Mesenchymal stem cell (in vitro differentiated cells and primary cell): ENCODE measurements around the gene ARHGEF5.
"Not testable (repeated sequence)": the region's sequence is repeated elsewhere in the genome, so short reads cannot be mapped to it uniquely, and the experiment has no call there.

Source experiments
- DNase-seq: peaks from one replicate; pipeline ENCODE4 v3.0.0-alpha.2; 2013
- H2AFZ ChIP-seq: one replicate; pipeline ENCODE4 v1.6.1; 2013; ENCODE audit warnings: low read depth, mild to moderate bottlenecking, control low read depth, inconsistent platforms, low read length, moderate library complexity
- H2AK5ac ChIP-seq: 2 replicates; pipeline ENCODE4 v1.6.1; 2013; ENCODE audit warnings: low read length, moderate library complexity, mild to moderate bottlenecking, inconsistent platforms; ENCODE audit not compliant: severe bottlenecking
- H2BK120ac ChIP-seq: one replicate; pipeline ENCODE4 v1.6.1; 2013; ENCODE audit warnings: low read depth, mild to moderate bottlenecking, inconsistent platforms, low read length, moderate library complexity
- H2BK12ac ChIP-seq, 2 experiments: one replicate each; pipeline ENCODE4 v1.6.1; 2013; ENCODE audit warnings: inconsistent platforms in 2 of 2, low read length in 2 of 2, mild to moderate bottlenecking in 2 of 2, moderate library complexity in 2 of 2, control low read depth in 1 of 2
- H2BK15ac ChIP-seq: one replicate; pipeline ENCODE4 v1.6.1; 2013; ENCODE audit warnings: mild to moderate bottlenecking, low read depth, inconsistent platforms; ENCODE audit not compliant: poor library complexity, severe bottlenecking
- H2BK5ac ChIP-seq: 2 replicates; pipeline ENCODE4 v1.6.1; 2013; ENCODE audit warnings: low read depth, mild to moderate bottlenecking, low read length, control low read depth, inconsistent platforms; ENCODE audit not compliant: poor library complexity, severe bottlenecking
- H3K14ac ChIP-seq, 2 experiments: one replicate each; pipeline ENCODE4 v1.6.1; 2013; ENCODE audit warnings: inconsistent platforms in 2 of 2, low read length in 2 of 2, control low read depth in 1 of 2, mild to moderate bottlenecking in 1 of 2, moderate library complexity in 1 of 2
- H3K18ac ChIP-seq, 2 experiments: one replicate each; pipeline ENCODE4 v1.6.1; 2013; ENCODE audit warnings: inconsistent platforms in 2 of 2, low read length in 2 of 2, control low read depth in 1 of 2, low read depth in 1 of 2, mild to moderate bottlenecking in 1 of 2
- H3K23ac ChIP-seq, 2 experiments: one replicate each; pipeline ENCODE4 v1.6.1; 2013; ENCODE audit warnings: inconsistent platforms in 2 of 2, low read length in 2 of 2, mild to moderate bottlenecking in 2 of 2, moderate library complexity in 2 of 2, control low read depth in 1 of 2
- H3K27ac ChIP-seq: 2 replicates; pipeline ENCODE4 v1.5.1; 2013; ENCODE audit warnings: mild to moderate bottlenecking, moderate library complexity, low read length, control low read depth, inconsistent platforms; ENCODE audit not compliant: poor library complexity, severe bottlenecking
- H3K27me3 ChIP-seq, 2 experiments: 2 replicates each; pipeline versions ENCODE4 v1.6.1 to v1.7.0; 2013; ENCODE audit warnings: low read length in 2 of 2, mild to moderate bottlenecking in 2 of 2, moderate library complexity in 2 of 2, control low read depth in 1 of 2, inconsistent platforms in 1 of 2; ENCODE audit not compliant: control insufficient read depth in 1 of 2, insufficient read depth in 1 of 2
- H3K36me3 ChIP-seq, 2 experiments: 2 replicates each; pipeline versions ENCODE4 v1.6.1 to v1.7.0; 2013; ENCODE audit warnings: low read length in 2 of 2, control low read depth in 1 of 2, inconsistent platforms in 1 of 2, low read depth in 1 of 2, mild to moderate bottlenecking in 1 of 2; ENCODE audit not compliant: insufficient read depth in 2 of 2, control insufficient read depth in 1 of 2
- H3K4ac ChIP-seq, 2 experiments: one replicate each; pipeline ENCODE4 v1.6.1; 2013; ENCODE audit warnings: inconsistent platforms in 2 of 2, low read length in 2 of 2, mild to moderate bottlenecking in 2 of 2, moderate library complexity in 2 of 2, control low read depth in 1 of 2, low read depth in 1 of 2
- H3K4me1 ChIP-seq: 2 replicates; pipeline ENCODE4 v1.6.1; 2013; ENCODE audit warnings: low read depth, low read length, control low read depth; ENCODE audit not compliant: control insufficient read depth, insufficient read depth
- H3K4me2 ChIP-seq: 2 replicates; pipeline ENCODE4 v1.6.1; 2013; ENCODE audit warnings: low read length, mild to moderate bottlenecking, inconsistent platforms; ENCODE audit not compliant: poor library complexity, severe bottlenecking
- H3K4me3 ChIP-seq, 2 experiments: 2 replicates each; pipeline versions ENCODE4 v1.5.1 to v1.7.0; 2013; ENCODE audit warnings: low read length in 2 of 2, mild to moderate bottlenecking in 2 of 2, control low read depth in 1 of 2, low read depth in 1 of 2; ENCODE audit not compliant: insufficient read depth in 1 of 2
- H3K79me1 ChIP-seq: replicated peaks from 2 replicates; pipeline ENCODE4 v1.6.1; 2013; ENCODE audit warnings: mild to moderate bottlenecking, control low read depth, low read length, inconsistent platforms; ENCODE audit not compliant: poor library complexity, severe bottlenecking
- H3K9ac ChIP-seq: 2 replicates; pipeline ENCODE4 v1.7.0; 2013; ENCODE audit warnings: mild to moderate bottlenecking, low read length, moderate library complexity
- H3K9me3 ChIP-seq: 2 replicates; pipeline ENCODE4 v1.7.0; 2013; ENCODE audit warnings: mild to moderate bottlenecking, low read length; ENCODE audit not compliant: control insufficient read depth
- H4K8ac ChIP-seq: one replicate; pipeline ENCODE4 v1.6.1; 2013; ENCODE audit warnings: inconsistent platforms, mild to moderate bottlenecking, low read length, moderate library complexity
- H4K91ac ChIP-seq: one replicate; pipeline ENCODE4 v1.6.1; 2013; ENCODE audit warnings: mild to moderate bottlenecking, low read length, inconsistent platforms
- WGBS: methylation state at CpG from one replicate; pipeline ENCODE4 v1.1.7; 2013; ENCODE audit warnings: mixed read lengths; 5-methylcytosine and 5-hydroxymethylcytosine counted together

The ARHGEF5 gene

GRCh38 chr7:144348625-144349024 is 6.6 kb upstream of the ARHGEF5 start:
- not testable (repeated sequence) for H2BK15ac ChIP-seq, H2BK12ac ChIP-seq

DNA sequence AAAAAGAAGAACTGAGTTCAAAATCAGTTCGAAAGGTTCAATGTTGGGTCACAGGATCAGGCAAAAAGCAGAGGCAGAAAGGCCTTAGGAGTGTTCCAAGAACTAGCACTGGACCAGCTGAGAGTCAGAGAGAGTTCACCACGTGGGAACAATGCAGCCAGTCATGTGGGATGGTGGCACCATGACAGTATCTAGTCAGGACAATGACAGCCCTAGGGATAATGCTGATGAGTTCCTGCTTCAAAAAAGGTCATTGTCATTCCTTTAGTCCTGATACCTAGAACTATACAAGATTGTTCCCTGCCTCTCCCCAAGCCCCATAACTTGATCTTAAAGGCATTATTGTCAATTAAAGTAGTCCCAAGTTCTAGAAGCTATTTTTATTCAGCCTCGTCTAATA is 3.5 kb upstream of the ARHGEF5 start:
- not testable (repeated sequence) for H2BK5ac ChIP-seq, H3K9me3 ChIP-seq, H3K18ac ChIP-seq, H3K4me1 ChIP-seq, H2BK12ac ChIP-seq, H2AK5ac ChIP-seq, H2AFZ ChIP-seq, H3K36me3 ChIP-seq, H2BK15ac ChIP-seq, H3K27me3 ChIP-seq, H3K4me3 ChIP-seq, H3K4ac ChIP-seq, H3K27ac ChIP-seq, H3K14ac ChIP-seq, H2BK120ac ChIP-seq, H4K91ac ChIP-seq, H3K23ac ChIP-seq, H3K79me1 ChIP-seq, H3K4me2 ChIP-seq, H4K8ac ChIP-seq, H3K9ac ChIP-seq
- DNase-seq, result peak; percentile 0
- 93% methylated on average over 2 of the region's 3 CpGs for WGBS

More at GRCh38 chr7:144348625-144349024, 6.6 kb upstream of the ARHGEF5 start:
- DNase-seq, H3K79me1 ChIP-seq, H3K18ac ChIP-seq, H4K8ac ChIP-seq, H3K4me1 ChIP-seq, H3K27me3 ChIP-seq, H3K27ac ChIP-seq, H2AK5ac ChIP-seq, H2BK120ac ChIP-seq, H3K9me3 ChIP-seq, H2BK5ac ChIP-seq, H3K9ac ChIP-seq, H3K23ac ChIP-seq, H3K14ac ChIP-seq, H3K4ac ChIP-seq, H3K4me3 ChIP-seq, H4K91ac ChIP-seq, H3K4me2 ChIP-seq, H2AFZ ChIP-seq, H3K36me3 ChIP-seq: not testable (repeated sequence)
- WGBS, result no CpG with 5 or more reads among the region's 1 CpG

GRCh38 chr7:144356185-144356584 is 983 bp downstream of the ARHGEF5 start:
- not testable (repeated sequence) for H3K4me3 ChIP-seq, DNase-seq, H3K9ac ChIP-seq, H3K27ac ChIP-seq, H2BK12ac ChIP-seq, H2BK5ac ChIP-seq, H4K8ac ChIP-seq, H2AFZ ChIP-seq, H3K4ac ChIP-seq, H3K36me3 ChIP-seq, H3K23ac ChIP-seq, H3K14ac ChIP-seq, H2BK15ac ChIP-seq, H3K27me3 ChIP-seq, H4K91ac ChIP-seq, H2AK5ac ChIP-seq, H3K79me1 ChIP-seq, H3K18ac ChIP-seq, H3K4me2 ChIP-seq, H3K4me1 ChIP-seq, H2BK120ac ChIP-seq, H3K9me3 ChIP-seq
- WGBS, result no CpG with 5 or more reads among the region's 6 CpGs

DNA sequence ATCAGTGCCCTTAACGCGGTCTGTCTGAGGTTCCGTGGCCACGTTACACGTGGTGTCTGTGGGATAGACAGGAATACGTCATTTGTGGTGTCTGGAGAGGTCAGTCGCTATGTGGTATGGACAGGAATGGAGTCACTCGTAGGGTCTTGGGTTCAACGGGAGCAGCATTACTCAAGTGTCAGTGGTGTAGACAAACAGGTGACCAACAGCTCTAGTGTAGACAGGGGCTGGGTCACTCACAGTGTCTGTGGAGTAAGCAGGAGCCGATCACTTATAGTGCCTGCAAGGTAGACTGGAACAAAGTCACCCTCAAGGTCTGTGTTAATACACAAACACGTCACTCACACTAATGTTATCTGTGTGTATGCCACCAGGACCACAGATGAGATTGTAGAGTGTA is 1.7 kb downstream of the ARHGEF5 start:
- not testable (repeated sequence) for H3K36me3 ChIP-seq, H3K4ac ChIP-seq, H2BK5ac ChIP-seq, H3K4me1 ChIP-seq, H2BK15ac ChIP-seq, H3K27ac ChIP-seq, H3K23ac ChIP-seq, H3K4me3 ChIP-seq, H3K18ac ChIP-seq, H3K9ac ChIP-seq, H3K14ac ChIP-seq, H2AFZ ChIP-seq, H2AK5ac ChIP-seq, H2BK12ac ChIP-seq, H4K8ac ChIP-seq, H3K79me1 ChIP-seq, H3K27me3 ChIP-seq, H3K9me3 ChIP-seq, DNase-seq, H3K4me2 ChIP-seq, H2BK120ac ChIP-seq, H4K91ac ChIP-seq
- no CpG with 5 or more reads among the region's 11 CpGs for WGBS
